CD14-positive monocyte (primary cell): ENCODE data around the gene GALK2. TPM values are rescaled to one million over a fixed set of nuclear protein-coding genes. Genes with fewer than 3 reads are reported as not detected.

Experiments used
- DNase-seq, 3 donors: peaks; one replicate each; pipeline ENCODE4 v3.0.0-alpha.2; 2011 to 2022
- H2AFZ ChIP-seq: 2 replicates; pipeline ENCODE4 v1.6.0; 2012; ENCODE audit warnings: mild to moderate bottlenecking, low read depth, low read length, inconsistent platforms; ENCODE audit not compliant: insufficient read depth, poor library complexity, severe bottlenecking
- H3K27ac ChIP-seq, 2 donors: 1 replicate in 1 of 2; 2 replicates in 1 of 2; pipeline ENCODE4 v1.5.1; 2012 to 2013; ENCODE audit warnings: low read length in 2 of 2, control low read depth in 1 of 2, inconsistent platforms in 1 of 2, low read depth in 1 of 2, mild to moderate bottlenecking in 1 of 2
- H3K27me3 ChIP-seq, 2 donors: one replicate each; pipeline versions ENCODE4 v1.6.0 to v1.6.1; 2011 to 2013; ENCODE audit warnings: low read length in 2 of 2; ENCODE audit not compliant: control insufficient read depth in 2 of 2, insufficient read depth in 2 of 2
- H3K36me3 ChIP-seq, 2 donors: replicated peaks in 1 of 2; 1 replicate in 1 of 2; 2 replicates in 1 of 2; pipeline versions ENCODE4 v1.5.1 to v1.6.1; 2012 to 2013; ENCODE audit warnings: low read length in 2 of 2, control low read depth in 1 of 2, inconsistent platforms in 1 of 2, mild to moderate bottlenecking in 1 of 2; ENCODE audit not compliant: insufficient read depth in 2 of 2, control insufficient read depth in 1 of 2
- H3K4me1 ChIP-seq, 2 donors: 1 replicate in 1 of 2; 2 replicates in 1 of 2; pipeline versions ENCODE4 v1.5.1 to v1.6.1; 2012 to 2013; ENCODE audit warnings: low read length in 2 of 2, control low read depth in 1 of 2, inconsistent platforms in 1 of 2, mild to moderate bottlenecking in 1 of 2, moderate library complexity in 1 of 2; ENCODE audit not compliant: insufficient read depth in 2 of 2, control insufficient read depth in 1 of 2
- H3K4me2 ChIP-seq: replicated peaks from 2 replicates; pipeline ENCODE3; 2012; ENCODE audit warnings: low read length, moderate library complexity, mild to moderate bottlenecking; ENCODE audit not compliant: poor library complexity, severe bottlenecking; ENCODE audit errors: extremely low read depth
- H3K4me3 ChIP-seq, 3 experiments: fragments of 200-600 bp in 1 of 3; sonication (generic) in 1 of 3; replicated peaks in 1 of 3; 1 replicate in 2 of 3; 2 replicates in 1 of 3; pipeline ENCODE4 v1.5.1; 2011 to 2013; ENCODE audit warnings: low read length in 3 of 3, mild to moderate bottlenecking in 3 of 3, control low read depth in 2 of 3, low read depth in 2 of 3, inconsistent platforms in 1 of 3, moderate library complexity in 1 of 3
- H3K79me2 ChIP-seq: 2 replicates; pipeline ENCODE4 v1.6.0; 2012; ENCODE audit warnings: mild to moderate bottlenecking, control low read depth, inconsistent platforms, low read length, moderate library complexity; ENCODE audit not compliant: insufficient read depth
- H3K9ac ChIP-seq: 2 replicates; pipeline ENCODE4 v1.6.0; 2017; ENCODE audit warnings: low read length, mild to moderate bottlenecking; ENCODE audit not compliant: insufficient read depth, poor library complexity, severe bottlenecking
- H3K9me3 ChIP-seq, 2 donors: replicated peaks in 1 of 2; 1 replicate in 1 of 2; 2 replicates in 1 of 2; pipeline versions ENCODE4 v1.5.1 to v1.6.1; 2012 to 2013; ENCODE audit warnings: low read length in 2 of 2, control low read depth in 1 of 2; ENCODE audit not compliant: control insufficient read depth in 1 of 2, insufficient read depth in 1 of 2
- H4K20me1 ChIP-seq: 2 replicates; pipeline ENCODE4 v1.6.0; 2012; ENCODE audit warnings: mild to moderate bottlenecking, low read length, control low read depth, moderate library complexity; ENCODE audit not compliant: insufficient read depth
- H3K27ac Mint-ChIP-seq, 7 donors: one replicate each; pipeline ENCODE4 v1.8.0; 2020; ENCODE audit warnings: mild to moderate bottlenecking in 7 of 7, mixed read lengths in 7 of 7, moderate library complexity in 6 of 7, inconsistent platforms in 2 of 7
- H3K27me3 Mint-ChIP-seq, 3 donors: one replicate each; pipeline ENCODE4 v1.8.0; 2021 to 2022; ENCODE audit warnings: low read depth in 3 of 3, mild to moderate bottlenecking in 3 of 3, mixed read lengths in 3 of 3, moderate library complexity in 3 of 3, inconsistent platforms in 1 of 3
- H3K36me3 Mint-ChIP-seq, 2 donors: one replicate each; pipeline ENCODE4 v1.8.0; 2020; ENCODE audit warnings: mixed read lengths in 2 of 2, inconsistent platforms in 1 of 2, mild to moderate bottlenecking in 1 of 2
- H3K4me1 Mint-ChIP-seq: one replicate; pipeline ENCODE4 v1.8.0; 2020; ENCODE audit warnings: mild to moderate bottlenecking, mixed read lengths
- H3K4me3 Mint-ChIP-seq, 2 donors: one replicate each; pipeline ENCODE4 v1.8.0; 2020; ENCODE audit warnings: mild to moderate bottlenecking in 2 of 2, mixed read lengths in 2 of 2, moderate library complexity in 1 of 2
- H3K9me3 Mint-ChIP-seq, 7 donors: one replicate each; pipeline ENCODE4 v1.8.0; 2020 to 2022; ENCODE audit warnings: mixed read lengths in 7 of 7, mild to moderate bottlenecking in 6 of 7, moderate library complexity in 6 of 7, inconsistent platforms in 2 of 7
- WGBS: methylation state at CpG from one replicate; pipeline ENCODE4 v1.1.5; 2013; ENCODE audit warnings: missing lambda C conversion rate; ENCODE audit not compliant: insufficient coverage; 5-methylcytosine and 5-hydroxymethylcytosine counted together
- intact Hi-C, 2 donors: fragments of 100-400 bp; cut with micrococcal nuclease; formaldehyde crosslinking; loops; one replicate each; pipeline versions ENCODE4 v1.15.0 to v1.15.1; 2023
- polyA plus RNA-seq, 3 donors: library from polyadenylated mRNA; depleted of rRNA in 1 of 3; unstranded in 2 of 3; stranded (reverse) in 1 of 3; fragments of 300-500 nt in 2 of 3; fragments of >200 nt in 1 of 3; fragmentation: Illumina TruSeq in 2 of 3; gene quantifications; 1 replicate in 2 of 3; 2 replicates in 1 of 3; pipeline ENCODE4 v1.2.3, GENCODE V29; 2012 to 2021
- TF ChIP-seq, protein P1 (sequence below): fragments of 200-600 bp; IDR thresholded peaks from one replicate; pipeline ENCODE4 v1.8.0; 2022; ENCODE audit warnings: antibody characterized with exemption, mild to moderate bottlenecking

The GALK2 gene
- polyA plus RNA-seq, 3 donors = 14.2 to 16.9 (median 14.5) TPM

DNA sequence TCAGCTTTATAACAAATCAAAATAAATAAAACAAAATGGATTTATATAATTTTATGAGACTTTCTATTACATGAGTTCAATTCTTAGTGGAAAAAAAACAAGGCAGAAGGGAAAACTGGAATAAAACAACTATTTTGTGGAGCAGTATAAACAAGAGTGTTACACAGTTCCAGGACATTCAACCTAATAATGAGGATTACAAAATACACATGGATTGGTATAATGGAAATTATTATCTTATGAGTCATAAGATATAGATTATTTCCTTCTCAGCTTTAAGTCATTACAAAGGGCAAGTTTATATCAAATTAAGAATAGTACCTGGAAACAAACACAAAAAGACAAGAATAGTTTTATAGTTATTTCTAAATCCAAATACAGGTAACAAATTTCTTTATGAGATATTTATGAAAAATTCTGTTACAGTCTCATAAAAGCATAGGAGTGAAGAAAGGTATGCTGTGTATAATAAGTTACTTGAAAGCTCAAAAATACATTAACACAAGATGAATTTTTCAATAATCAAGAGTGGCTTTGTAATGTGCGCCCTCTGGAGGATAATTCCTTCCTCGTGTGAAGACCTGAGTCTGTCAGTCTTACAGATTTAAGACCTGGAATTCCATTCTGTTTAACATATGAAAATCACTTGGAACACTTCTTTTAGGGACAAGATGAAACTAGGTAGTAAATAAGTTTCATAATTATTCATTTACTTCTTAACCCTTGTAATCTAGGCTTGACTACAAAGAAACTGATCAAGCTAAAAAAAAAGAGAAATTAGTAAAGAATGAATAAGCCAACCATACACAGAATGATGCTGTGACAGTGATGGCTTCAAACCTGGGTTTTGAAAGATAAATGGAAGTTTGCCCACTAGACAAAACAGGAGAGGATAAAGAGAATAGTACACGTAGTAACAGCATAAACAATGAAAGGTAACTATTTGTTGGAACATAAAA is 24.1 kb upstream of the GALK2 start:
- Histone ChIP-seq H3K9me3 (no peaks in the 10 kb centered on the region), H3K27ac (no peak overlapping the region), H4K20me1 (peaks cover 80% of the 10 kb centered on the region), H3K9ac (no peak overlapping the region), H3K4me2 (no peak overlapping the region), H3K4me1 (peaks cover 14 to 19% of the 10 kb centered on the region in 2 donors), H3K27me3 (no peaks in the 10 kb centered on the region), H2AFZ (no peak overlapping the region), H3K4me3 (no peak overlapping the region), H3K36me3 (peaks cover 41 to 43% of the 10 kb centered on the region in 2 donors), H3K79me2 (peaks cover 71% of the 10 kb centered on the region)
- H3K4me3 Mint-ChIP-seq = no peak overlapping the region
- H3K27ac Mint-ChIP-seq = peak overlapping the region in 1 of 7 donors; percentile 32
- DNase-seq = peak; percentile 12 to 38 (median 20)
- peaks cover 40 to 43% of the 10 kb centered on the region in 2 donors for H3K36me3 Mint-ChIP-seq
- TF ChIP-seq, protein P1, sequence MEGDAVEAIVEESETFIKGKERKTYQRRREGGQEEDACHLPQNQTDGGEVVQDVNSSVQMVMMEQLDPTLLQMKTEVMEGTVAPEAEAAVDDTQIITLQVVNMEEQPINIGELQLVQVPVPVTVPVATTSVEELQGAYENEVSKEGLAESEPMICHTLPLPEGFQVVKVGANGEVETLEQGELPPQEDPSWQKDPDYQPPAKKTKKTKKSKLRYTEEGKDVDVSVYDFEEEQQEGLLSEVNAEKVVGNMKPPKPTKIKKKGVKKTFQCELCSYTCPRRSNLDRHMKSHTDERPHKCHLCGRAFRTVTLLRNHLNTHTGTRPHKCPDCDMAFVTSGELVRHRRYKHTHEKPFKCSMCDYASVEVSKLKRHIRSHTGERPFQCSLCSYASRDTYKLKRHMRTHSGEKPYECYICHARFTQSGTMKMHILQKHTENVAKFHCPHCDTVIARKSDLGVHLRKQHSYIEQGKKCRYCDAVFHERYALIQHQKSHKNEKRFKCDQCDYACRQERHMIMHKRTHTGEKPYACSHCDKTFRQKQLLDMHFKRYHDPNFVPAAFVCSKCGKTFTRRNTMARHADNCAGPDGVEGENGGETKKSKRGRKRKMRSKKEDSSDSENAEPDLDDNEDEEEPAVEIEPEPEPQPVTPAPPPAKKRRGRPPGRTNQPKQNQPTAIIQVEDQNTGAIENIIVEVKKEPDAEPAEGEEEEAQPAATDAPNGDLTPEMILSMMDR = peak; percentile 79
- H3K9me3 Mint-ChIP-seq = no peaks in the 10 kb centered on the region
- intact Hi-C loops = loop anchor here in 1 of 2 donors (10.0 kb wide), 1 partner anchor 281 kb away; no protein-coding TSS in a partner anchor
- peaks cover 23% of the 10 kb centered on the region for H3K4me1 Mint-ChIP-seq
- WGBS = no CpG with 5 or more reads among the region's 3 CpGs
- no peaks in the 10 kb centered on the region for H3K27me3 Mint-ChIP-seq

DNA sequence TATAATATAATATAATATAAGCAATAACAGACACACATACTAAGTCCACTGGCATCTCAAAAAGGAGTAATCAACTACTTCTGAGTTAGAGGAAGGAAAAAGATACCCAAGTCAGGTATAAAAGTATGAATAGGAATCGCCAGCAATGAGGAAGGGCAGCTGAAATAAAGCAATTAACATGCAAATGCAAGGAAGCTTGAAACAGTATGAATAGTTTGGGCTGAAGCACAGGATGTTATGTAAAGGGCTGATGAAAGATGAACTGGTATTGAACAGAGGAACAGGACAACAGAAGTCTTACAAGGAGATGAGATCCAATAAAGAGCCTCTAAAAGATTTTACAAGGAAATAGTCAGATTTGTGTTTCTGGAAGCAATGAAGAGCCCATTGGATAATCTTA is 21.7 kb upstream of the GALK2 start:
- Mint-ChIP-seq H3K4me1 (peaks cover 29% of the 10 kb centered on the region), H3K27ac (peak overlapping the region; percentile 13 to 80 (median 74)), H3K36me3 (peaks cover 17 to 21% of the 10 kb centered on the region in 2 donors), H3K9me3 (no peaks in the 10 kb centered on the region), H3K27me3 (no peaks in the 10 kb centered on the region), H3K4me3 (no peak overlapping the region)
- H3K9ac ChIP-seq = no peak overlapping the region
- H3K36me3 ChIP-seq = peaks cover 18 to 19% of the 10 kb centered on the region in 2 donors
- no peaks in the 10 kb centered on the region for H3K9me3 ChIP-seq
- no peak overlapping the region for H2AFZ ChIP-seq
- H3K27me3 ChIP-seq = no peaks in the 10 kb centered on the region
- H3K79me2 ChIP-seq = peaks cover 92% of the 10 kb centered on the region
- intact Hi-C loops = loop anchor here in 1 of 2 donors (10.0 kb wide), 1 partner anchor 283 kb away; no protein-coding TSS in a partner anchor
- H3K27ac ChIP-seq = peak overlapping the region in 1 of 2 donors; percentile 63
- peaks cover 14 to 19% of the 10 kb centered on the region in 2 donors for H3K4me1 ChIP-seq
- no peak overlapping the region for H3K4me3 ChIP-seq
- H3K4me2 ChIP-seq = peak overlapping the region; percentile 24
- TF ChIP-seq, protein P1 = no peak
- WGBS = no CpG with 5 or more reads among the region's 1 CpG
- H4K20me1 ChIP-seq = peaks cover 86% of the 10 kb centered on the region
- no peak for DNase-seq
